HEK293 (cell line): ENCODE results near the gene PLEKHA1.

ENCODE experiments used
- CTCF ChIA-PET: fragments of 350-600 bp; formaldehyde crosslinking; extraction: SDS; loops from one replicate; lab custom pipeline; 2021; ENCODE audit warnings: antibody characterized with exemption; lab: Yijun Ruan, JAX
- POLR2A ChIA-PET: fragments of 300-600 bp; formaldehyde crosslinking; extraction: SDS; loops from one replicate; lab custom pipeline; 2020; ENCODE audit warnings: antibody characterized with exemption, inconsistent platforms; lab: Yijun Ruan, JAX
- H3K27ac ChIP-seq: fragments of 200-500 bp; sonication (Bioruptor generic); 2 replicates; pipeline ENCODE4 v1.5.1; 2014; ENCODE audit warnings: low read depth, low read length, control low read depth, inconsistent platforms; ENCODE audit errors: extremely low read depth
- H3K36me3 ChIP-seq, 2 experiments: fragments of 200-500 bp in 1 of 2; sonication (Bioruptor generic) in 1 of 2; 1 replicate in 1 of 2; 2 replicates in 1 of 2; pipeline ENCODE4 v1.5.1; 2014 to 2017; ENCODE audit warnings: inconsistent platforms in 2 of 2, low read length in 2 of 2; ENCODE audit not compliant: control insufficient read depth in 2 of 2, insufficient read depth in 1 of 2
- H3K4me1 ChIP-seq: fragments of 200-500 bp; sonication (Bioruptor generic); 2 replicates; pipeline ENCODE4 v1.5.1; 2014; ENCODE audit warnings: mild to moderate bottlenecking, low read length, inconsistent platforms; ENCODE audit not compliant: control insufficient read depth, insufficient read depth
- H3K4me3 ChIP-seq: 2 replicates; pipeline ENCODE4 v1.5.1; 2011; ENCODE audit warnings: low read depth, mild to moderate bottlenecking, control low read depth, low read length, moderate library complexity
- H3K9me3 ChIP-seq: fragments of 200-500 bp; sonication (Bioruptor generic); 2 replicates; pipeline ENCODE4 v1.5.1; 2014; ENCODE audit warnings: low read depth, low read length, inconsistent platforms; ENCODE audit not compliant: control insufficient read depth, insufficient read depth
- GLIS1 ChIP-seq: fragments of 450-650 bp; formaldehyde crosslinking; IDR thresholded peaks from 2 replicates; pipeline ENCODE4 v1.5.1; 2016; ENCODE audit warnings: missing biosample characterization, missing genetic modification characterization
- KLF10 ChIP-seq: fragments of 450-650 bp; IDR thresholded peaks from 2 replicates; pipeline ENCODE4 v1.5.1; 2018; ENCODE audit warnings: missing biosample characterization, mild to moderate bottlenecking, missing genetic modification characterization
- MZF1 ChIP-seq: fragments of 450-650 bp; formaldehyde crosslinking; IDR thresholded peaks from 2 replicates; pipeline ENCODE4 v1.5.1; 2017; ENCODE audit warnings: missing biosample characterization, missing genetic modification characterization, borderline replicate concordance
- ZBTB17 ChIP-seq: fragments of 450-650 bp; formaldehyde crosslinking; IDR thresholded peaks from 2 replicates; pipeline ENCODE4 v1.5.1; 2016; ENCODE audit warnings: missing biosample characterization, missing genetic modification characterization
- ZNF133 ChIP-seq: fragments of 450-650 bp; formaldehyde crosslinking; IDR thresholded peaks from 2 replicates; pipeline ENCODE4 v1.5.1; 2016; ENCODE audit warnings: missing biosample characterization, missing genetic modification characterization
- ZNF16 ChIP-seq: fragments of 450-650 bp; formaldehyde crosslinking; IDR thresholded peaks from 2 replicates; pipeline ENCODE4 v1.5.1; 2016; ENCODE audit warnings: low read depth, missing biosample characterization, missing genetic modification characterization
- ZNF169 ChIP-seq: fragments of 450-650 bp; formaldehyde crosslinking; IDR thresholded peaks from 2 replicates; pipeline ENCODE4 v1.5.1; 2016; ENCODE audit warnings: missing biosample characterization, missing genetic modification characterization
- ZNF239 ChIP-seq: fragments of 450-650 bp; formaldehyde crosslinking; IDR thresholded peaks from 2 replicates; pipeline ENCODE4 v1.5.1; 2016; ENCODE audit warnings: missing biosample characterization, missing genetic modification characterization
- ZNF24 ChIP-seq: fragments of 450-650 bp; formaldehyde crosslinking; IDR thresholded peaks from 2 replicates; pipeline ENCODE4 v1.5.1; 2016; ENCODE audit warnings: missing biosample characterization, missing genetic modification characterization
- ZNF391 ChIP-seq: fragments of 450-650 bp; formaldehyde crosslinking; IDR thresholded peaks from 2 replicates; pipeline ENCODE4 v1.5.1; 2016; ENCODE audit warnings: low read depth, missing biosample characterization, missing genetic modification characterization, borderline replicate concordance
- ZNF549 ChIP-seq: fragments of 450-650 bp; IDR thresholded peaks from 2 replicates; pipeline ENCODE4 v1.5.1; 2018; ENCODE audit warnings: missing biosample characterization, missing genetic modification characterization, mild to moderate bottlenecking, inconsistent platforms, moderate library complexity
- ZNF561 ChIP-seq: fragments of 450-650 bp; IDR thresholded peaks from 2 replicates; pipeline ENCODE4 v1.5.1; 2018; ENCODE audit warnings: missing biosample characterization, missing genetic modification characterization, borderline replicate concordance
- ZNF571 ChIP-seq: fragments of 450-650 bp; formaldehyde crosslinking; IDR thresholded peaks from 2 replicates; pipeline ENCODE4 v1.5.0; 2017; ENCODE audit warnings: missing biosample characterization, missing genetic modification characterization
- ZNF600 ChIP-seq: fragments of 450-650 bp; formaldehyde crosslinking; IDR thresholded peaks from 2 replicates; pipeline ENCODE4 v1.5.1; 2016; ENCODE audit warnings: missing biosample characterization, missing genetic modification characterization
- ZNF692 ChIP-seq: fragments of 450-650 bp; formaldehyde crosslinking; IDR thresholded peaks from 2 replicates; pipeline ENCODE4 v1.5.1; 2016; ENCODE audit warnings: missing biosample characterization, missing genetic modification characterization
- TF ChIP-seq, protein P1 (sequence below): fragments of 450-650 bp; formaldehyde crosslinking; IDR thresholded peaks from 2 replicates; pipeline ENCODE4 v1.5.1; 2016; ENCODE audit warnings: missing biosample characterization, missing genetic modification characterization
- TF ChIP-seq, protein P2 (sequence below): fragments of 450-650 bp; formaldehyde crosslinking; IDR thresholded peaks from 2 replicates; pipeline ENCODE4 v1.5.1; 2016; ENCODE audit warnings: missing biosample characterization, missing genetic modification characterization
- TF ChIP-seq, protein P3 (sequence below): fragments of 450-650 bp; formaldehyde crosslinking; IDR thresholded peaks from 2 replicates; pipeline ENCODE4; 2016; ENCODE audit warnings: missing biosample characterization, missing genetic modification characterization
- TF ChIP-seq, protein P4 (sequence below): fragments of 450-650 bp; formaldehyde crosslinking; IDR thresholded peaks from 2 replicates; pipeline ENCODE4 v1.5.1; 2016; ENCODE audit warnings: missing biosample characterization, missing genetic modification characterization

PLEKHA1 gene

GRCh38 chr10:122462533-122463465 lies 88.3 kb downstream of the PLEKHA1 start:
- Histone ChIP-seq H3K27ac (no peak overlapping the region; the same call in 1 of the 2 replicates), H3K9me3 (no peaks in the 10 kb centered on the region), H3K36me3 (no peaks in the 10 kb centered on the region), H3K4me1 (peaks cover 2% of the 10 kb centered on the region; the same call in 1 of the 2 replicates), H3K4me3 (peak overlapping the region; percentile 10)
- ChIA-PET CTCF (no interaction called here), POLR2A (no interaction called here)
- TF ChIP-seq KLF10 (tag by site-specific recombination): no peak
- TF ChIP-seq ZNF571 (tag by site-specific recombination): no peak
- no peak for TF ChIP-seq ZNF133
- TF ChIP-seq, protein P1, sequence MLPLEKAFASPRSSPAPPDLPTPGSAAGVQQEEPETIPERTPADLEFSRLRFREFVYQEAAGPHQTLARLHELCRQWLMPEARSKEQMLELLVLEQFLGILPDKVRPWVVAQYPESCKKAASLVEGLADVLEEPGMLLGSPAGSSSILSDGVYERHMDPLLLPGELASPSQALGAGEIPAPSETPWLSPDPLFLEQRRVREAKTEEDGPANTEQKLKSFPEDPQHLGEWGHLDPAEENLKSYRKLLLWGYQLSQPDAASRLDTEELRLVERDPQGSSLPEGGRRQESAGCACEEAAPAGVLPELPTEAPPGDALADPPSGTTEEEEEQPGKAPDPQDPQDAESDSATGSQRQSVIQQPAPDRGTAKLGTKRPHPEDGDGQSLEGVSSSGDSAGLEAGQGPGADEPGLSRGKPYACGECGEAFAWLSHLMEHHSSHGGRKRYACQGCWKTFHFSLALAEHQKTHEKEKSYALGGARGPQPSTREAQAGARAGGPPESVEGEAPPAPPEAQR (tag by site-specific recombination): no peak
- TF ChIP-seq ZNF692 (tag by site-specific recombination): no peak
- TF ChIP-seq ZNF391 (tag by site-specific recombination): no peak
- TF ChIP-seq ZBTB17 (tag by site-specific recombination): no peak
- TF ChIP-seq ZNF549: no peak
- TF ChIP-seq ZNF169 (tag by site-specific recombination): no peak
- no peak for TF ChIP-seq GLIS1 (tag by site-specific recombination)
- TF ChIP-seq MZF1: no peak
- no peak for TF ChIP-seq ZNF600 (tag by site-specific recombination)
- no peak for TF ChIP-seq ZNF24 (tag by site-specific recombination)
- no peak for TF ChIP-seq ZNF16 (tag by site-specific recombination)
- TF ChIP-seq, protein P2, sequence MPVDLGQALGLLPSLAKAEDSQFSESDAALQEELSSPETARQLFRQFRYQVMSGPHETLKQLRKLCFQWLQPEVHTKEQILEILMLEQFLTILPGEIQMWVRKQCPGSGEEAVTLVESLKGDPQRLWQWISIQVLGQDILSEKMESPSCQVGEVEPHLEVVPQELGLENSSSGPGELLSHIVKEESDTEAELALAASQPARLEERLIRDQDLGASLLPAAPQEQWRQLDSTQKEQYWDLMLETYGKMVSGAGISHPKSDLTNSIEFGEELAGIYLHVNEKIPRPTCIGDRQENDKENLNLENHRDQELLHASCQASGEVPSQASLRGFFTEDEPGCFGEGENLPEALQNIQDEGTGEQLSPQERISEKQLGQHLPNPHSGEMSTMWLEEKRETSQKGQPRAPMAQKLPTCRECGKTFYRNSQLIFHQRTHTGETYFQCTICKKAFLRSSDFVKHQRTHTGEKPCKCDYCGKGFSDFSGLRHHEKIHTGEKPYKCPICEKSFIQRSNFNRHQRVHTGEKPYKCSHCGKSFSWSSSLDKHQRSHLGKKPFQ (tag by site-specific recombination): no peak
- TF ChIP-seq, protein P3, sequence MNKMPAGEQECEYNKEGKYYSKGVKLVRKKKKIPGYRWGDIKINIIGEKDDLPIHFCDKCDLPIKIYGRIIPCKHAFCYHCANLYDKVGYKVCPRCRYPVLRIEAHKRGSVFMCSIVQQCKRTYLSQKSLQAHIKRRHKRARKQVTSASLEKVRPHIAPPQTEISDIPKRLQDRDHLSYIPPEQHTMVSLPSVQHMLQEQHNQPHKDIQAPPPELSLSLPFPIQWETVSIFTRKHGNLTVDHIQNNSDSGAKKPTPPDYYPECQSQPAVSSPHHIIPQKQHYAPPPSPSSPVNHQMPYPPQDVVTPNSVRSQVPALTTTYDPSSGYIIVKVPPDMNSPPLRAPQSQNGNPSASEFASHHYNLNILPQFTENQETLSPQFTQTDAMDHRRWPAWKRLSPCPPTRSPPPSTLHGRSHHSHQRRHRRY (tag by site-specific recombination): no peak
- TF ChIP-seq, protein P4, sequence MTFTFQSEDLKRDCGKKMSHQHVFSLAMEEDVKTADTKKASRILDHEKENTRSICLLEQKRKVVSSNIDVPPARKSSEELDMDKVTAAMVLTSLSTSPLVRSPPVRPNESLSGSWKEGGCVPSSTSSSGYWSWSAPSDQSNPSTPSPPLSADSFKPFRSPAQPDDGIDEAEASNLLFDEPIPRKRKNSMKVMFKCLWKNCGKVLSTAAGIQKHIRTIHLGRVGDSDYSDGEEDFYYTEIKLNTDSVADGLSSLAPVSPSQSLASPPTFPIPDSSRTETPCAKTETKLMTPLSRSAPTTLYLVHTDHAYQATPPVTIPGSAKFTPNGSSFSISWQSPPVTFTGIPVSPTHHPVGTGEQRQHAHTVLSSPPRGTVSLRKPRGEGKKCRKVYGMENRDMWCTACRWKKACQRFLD (tag by site-specific recombination): no peak
- no peak for TF ChIP-seq ZNF561 (tag by site-specific recombination)
- TF ChIP-seq ZNF239: no peak
